Kidney epithelial cell (primary cell): ENCODE data around the gene BMERB1. TPM values are rescaled to one million over a fixed set of nuclear protein-coding genes. Genes with fewer than 3 reads are reported as not detected.

Source experiments
- DNase-seq: peaks from one replicate; pipeline ENCODE4 v3.0.0-alpha.2; 2010; ENCODE audit warnings: low read depth
- H3K27me3 ChIP-seq: 2 replicates; pipeline ENCODE4 v1.6.0; 2011; ENCODE audit warnings: low read length; ENCODE audit not compliant: control insufficient read depth, insufficient read depth
- H3K36me3 ChIP-seq: 2 replicates; pipeline ENCODE4 v1.5.1; 2011; ENCODE audit warnings: low read length; ENCODE audit not compliant: control insufficient read depth, insufficient read depth
- H3K4me3 ChIP-seq: 2 replicates; pipeline ENCODE4 v1.5.1; 2011; ENCODE audit warnings: low read depth, mild to moderate bottlenecking, control low read depth, low read length
- CTCF ChIP-seq: IDR thresholded peaks from 2 replicates; pipeline ENCODE4 v1.5.1; 2011; ENCODE audit warnings: mild to moderate bottlenecking, moderate library complexity, low read length, control low read depth, inconsistent platforms; ENCODE audit not compliant: insufficient read depth, poor library complexity, severe bottlenecking
- total RNA-seq: library from RNA; depleted of rRNA; stranded (reverse); fragments of >200 nt; gene quantifications from 2 replicates; pipeline ENCODE4 v1.2.3, GENCODE V29; 2015

BMERB1 gene
- total RNA-seq, 1 donor from 2014 or later = 29.3 TPM

GRCh38 chr16:15495898-15496297, 61.5 kb downstream of the BMERB1 start:
- Histone ChIP-seq H3K36me3 (no peaks in the 10 kb centered on the region), H3K27me3 (no peaks in the 10 kb centered on the region), H3K4me3 (no peak overlapping the region)
- DNase-seq = no peak
- TF ChIP-seq CTCF = no peak

- no peak for TF ChIP-seq CTCF
- Histone ChIP-seq H3K27me3 (no peaks in the 10 kb centered on the region), H3K4me3 (no peak overlapping the region), H3K36me3 (no peaks in the 10 kb centered on the region)
- DNase-seq = no peak
Measured at GRCh38 chr16:15498427-15499175, 64.2 kb downstream of the BMERB1 start.

GRCh38 chr16:15502041-15502725, 67.8 kb downstream of the BMERB1 start:
- H3K4me3 ChIP-seq = no peak overlapping the region
- no peaks in the 10 kb centered on the region for H3K27me3 ChIP-seq
- no peak for TF ChIP-seq CTCF
- H3K36me3 ChIP-seq = no peaks in the 10 kb centered on the region
- peak; percentile 91 for DNase-seq

- Histone ChIP-seq H3K27me3 (no peaks in the 10 kb centered on the region), H3K4me3 (no peak overlapping the region), H3K36me3 (no peaks in the 10 kb centered on the region)
- TF ChIP-seq CTCF = no peak
- DNase-seq = no peak
Measured at GRCh38 chr16:15506441-15506840, 72.1 kb downstream of the BMERB1 start.

GRCh38 chr16:15507301-15507958, 73.0 kb downstream of the BMERB1 start:
- Histone ChIP-seq H3K36me3 (no peaks in the 10 kb centered on the region), H3K4me3 (no peak overlapping the region), H3K27me3 (no peaks in the 10 kb centered on the region)
- no peak for TF ChIP-seq CTCF
- DNase-seq = no peak
